ENCODE results near the gene LRRC8C. TPM values are rescaled to one million over a fixed set of nuclear protein-coding genes. Genes with fewer than 3 reads are reported as not detected.
A peak's percentile ranks its signal among the peaks of the same experiment; 100 is the strongest.

LRRC8C gene
- total and polyA plus RNA-seq, 2 experiments from 2014 or later = 0.89 to 3.9 TPM

DNA sequence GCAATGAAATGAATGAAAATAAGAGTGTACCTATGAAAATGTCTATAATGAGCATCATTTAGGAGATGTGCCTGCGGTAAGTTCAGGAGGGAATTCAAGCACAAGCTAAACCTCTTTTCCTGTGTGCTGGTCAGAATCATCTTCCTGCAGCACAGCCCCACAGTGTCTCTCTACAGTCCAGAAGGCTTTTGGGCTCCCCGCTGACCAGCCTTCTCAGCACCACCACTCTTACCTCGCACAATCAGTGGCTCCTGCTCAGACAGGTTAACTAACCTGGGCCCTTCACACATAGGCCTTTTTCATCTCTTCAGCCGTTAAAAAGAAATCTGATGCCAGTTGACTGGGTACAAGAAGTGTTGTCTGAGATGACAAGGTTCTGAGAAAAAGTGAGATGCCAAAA, 57.7 kb downstream of the LRRC8C start:
- H3K79me2 ChIP-seq (replicated peaks; ENCODE audit: insufficient read depth) = no peaks in the 10 kb centered on the region
- no peaks in the 10 kb centered on the region for H3K36me3 ChIP-seq (ENCODE audit: insufficient read depth)
- H3K9me2 ChIP-seq (ENCODE audit: insufficient read depth) = 0 out of 2 replicates have a peak, but pooled peaks cover 2% of the 10 kb centered on the region
- peak overlapping the region; percentile 57; the same call in 1 of the 2 replicates for H3K27ac ChIP-seq (ENCODE audit: low read depth)
- Mint-ChIP-seq H3K9me3 (no peaks in the 10 kb centered on the region), H3K4me1 (peaks cover 15% of the 10 kb centered on the region), H3K27me3 (ENCODE audit: insufficient read depth, low read depth, poor library complexity) (peaks cover 2% of the 10 kb centered on the region), H3K36me3 (ENCODE audit: low read depth) (no peaks in the 10 kb centered on the region), H3K27ac (no peak overlapping the region), H3K4me3 (no peak overlapping the region)
- TF ChIP-seq, protein P1, sequence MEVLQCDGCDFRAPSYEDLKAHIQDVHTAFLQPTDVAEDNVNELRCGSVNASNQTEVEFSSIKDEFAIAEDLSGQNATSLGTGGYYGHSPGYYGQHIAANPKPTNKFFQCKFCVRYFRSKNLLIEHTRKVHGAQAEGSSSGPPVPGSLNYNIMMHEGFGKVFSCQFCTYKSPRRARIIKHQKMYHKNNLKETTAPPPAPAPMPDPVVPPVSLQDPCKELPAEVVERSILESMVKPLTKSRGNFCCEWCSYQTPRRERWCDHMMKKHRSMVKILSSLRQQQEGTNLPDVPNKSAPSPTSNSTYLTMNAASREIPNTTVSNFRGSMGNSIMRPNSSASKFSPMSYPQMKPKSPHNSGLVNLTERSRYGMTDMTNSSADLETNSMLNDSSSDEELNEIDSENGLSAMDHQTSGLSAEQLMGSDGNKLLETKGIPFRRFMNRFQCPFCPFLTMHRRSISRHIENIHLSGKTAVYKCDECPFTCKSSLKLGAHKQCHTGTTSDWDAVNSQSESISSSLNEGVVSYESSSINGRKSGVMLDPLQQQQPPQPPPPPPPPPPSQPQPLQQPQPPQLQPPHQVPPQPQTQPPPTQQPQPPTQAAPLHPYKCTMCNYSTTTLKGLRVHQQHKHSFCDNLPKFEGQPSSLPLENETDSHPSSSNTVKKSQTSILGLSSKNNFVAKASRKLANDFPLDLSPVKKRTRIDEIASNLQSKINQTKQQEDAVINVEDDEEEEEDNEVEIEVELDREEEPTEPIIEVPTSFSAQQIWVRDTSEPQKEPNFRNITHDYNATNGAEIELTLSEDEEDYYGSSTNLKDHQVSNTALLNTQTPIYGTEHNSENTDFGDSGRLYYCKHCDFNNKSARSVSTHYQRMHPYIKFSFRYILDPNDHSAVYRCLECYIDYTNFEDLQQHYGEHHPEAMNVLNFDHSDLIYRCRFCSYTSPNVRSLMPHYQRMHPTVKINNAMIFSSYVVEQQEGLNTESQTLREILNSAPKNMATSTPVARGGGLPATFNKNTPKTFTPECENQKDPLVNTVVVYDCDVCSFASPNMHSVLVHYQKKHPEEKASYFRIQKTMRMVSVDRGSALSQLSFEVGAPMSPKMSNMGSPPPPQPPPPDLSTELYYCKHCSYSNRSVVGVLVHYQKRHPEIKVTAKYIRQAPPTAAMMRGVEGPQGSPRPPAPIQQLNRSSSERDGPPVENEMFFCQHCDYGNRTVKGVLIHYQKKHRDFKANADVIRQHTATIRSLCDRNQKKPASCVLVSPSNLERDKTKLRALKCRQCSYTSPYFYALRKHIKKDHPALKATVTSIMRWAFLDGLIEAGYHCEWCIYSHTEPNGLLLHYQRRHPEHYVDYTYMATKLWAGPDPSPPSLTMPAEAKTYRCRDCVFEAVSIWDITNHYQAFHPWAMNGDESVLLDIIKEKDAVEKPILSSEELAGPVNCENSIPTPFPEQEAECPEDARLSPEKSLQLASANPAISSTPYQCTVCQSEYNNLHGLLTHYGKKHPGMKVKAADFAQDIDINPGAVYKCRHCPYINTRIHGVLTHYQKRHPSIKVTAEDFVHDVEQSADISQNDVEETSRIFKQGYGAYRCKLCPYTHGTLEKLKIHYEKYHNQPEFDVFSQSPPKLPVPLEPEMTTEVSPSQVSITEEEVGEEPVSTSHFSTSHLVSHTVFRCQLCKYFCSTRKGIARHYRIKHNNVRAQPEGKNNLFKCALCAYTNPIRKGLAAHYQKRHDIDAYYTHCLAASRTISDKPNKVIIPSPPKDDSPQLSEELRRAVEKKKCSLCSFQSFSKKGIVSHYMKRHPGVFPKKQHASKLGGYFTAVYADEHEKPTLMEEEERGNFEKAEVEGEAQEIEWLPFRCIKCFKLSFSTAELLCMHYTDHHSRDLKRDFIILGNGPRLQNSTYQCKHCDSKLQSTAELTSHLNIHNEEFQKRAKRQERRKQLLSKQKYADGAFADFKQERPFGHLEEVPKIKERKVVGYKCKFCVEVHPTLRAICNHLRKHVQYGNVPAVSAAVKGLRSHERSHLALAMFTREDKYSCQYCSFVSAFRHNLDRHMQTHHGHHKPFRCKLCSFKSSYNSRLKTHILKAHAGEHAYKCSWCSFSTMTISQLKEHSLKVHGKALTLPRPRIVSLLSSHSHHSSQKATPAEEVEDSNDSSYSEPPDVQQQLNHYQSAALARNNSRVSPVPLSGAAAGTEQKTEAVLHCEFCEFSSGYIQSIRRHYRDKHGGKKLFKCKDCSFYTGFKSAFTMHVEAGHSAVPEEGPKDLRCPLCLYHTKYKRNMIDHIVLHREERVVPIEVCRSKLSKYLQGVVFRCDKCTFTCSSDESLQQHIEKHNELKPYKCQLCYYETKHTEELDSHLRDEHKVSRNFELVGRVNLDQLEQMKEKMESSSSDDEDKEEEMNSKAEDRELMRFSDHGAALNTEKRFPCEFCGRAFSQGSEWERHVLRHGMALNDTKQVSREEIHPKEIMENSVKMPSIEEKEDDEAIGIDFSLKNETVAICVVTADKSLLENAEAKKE (CRISPR knock-in tag; IDR thresholded peaks at IDR 0.05) = no peak
- TF ChIP-seq, protein P2, sequence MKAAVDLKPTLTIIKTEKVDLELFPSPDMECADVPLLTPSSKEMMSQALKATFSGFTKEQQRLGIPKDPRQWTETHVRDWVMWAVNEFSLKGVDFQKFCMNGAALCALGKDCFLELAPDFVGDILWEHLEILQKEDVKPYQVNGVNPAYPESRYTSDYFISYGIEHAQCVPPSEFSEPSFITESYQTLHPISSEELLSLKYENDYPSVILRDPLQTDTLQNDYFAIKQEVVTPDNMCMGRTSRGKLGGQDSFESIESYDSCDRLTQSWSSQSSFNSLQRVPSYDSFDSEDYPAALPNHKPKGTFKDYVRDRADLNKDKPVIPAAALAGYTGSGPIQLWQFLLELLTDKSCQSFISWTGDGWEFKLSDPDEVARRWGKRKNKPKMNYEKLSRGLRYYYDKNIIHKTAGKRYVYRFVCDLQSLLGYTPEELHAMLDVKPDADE (IDR thresholded peaks at IDR 0.05) = no peak
- TF ChIP-seq ZNF331 (CRISPR knock-in tag; IDR thresholded peaks at IDR 0.05; ENCODE audit: low read depth) = no peak
- TF ChIP-seq POLR2AphosphoS5 (IDR thresholded peaks at IDR 0.05; ENCODE audit: low read depth) = no peak
- TF ChIP-seq EZH2 (IDR thresholded peaks at IDR 0.05; ENCODE audit: low read depth, unreplicated experiment) = no peak
- TF ChIP-seq CREB1 (CRISPR knock-in tag; IDR thresholded peaks at IDR 0.05; ENCODE audit: low read depth) = no peak
- TF ChIP-seq, protein P3, sequence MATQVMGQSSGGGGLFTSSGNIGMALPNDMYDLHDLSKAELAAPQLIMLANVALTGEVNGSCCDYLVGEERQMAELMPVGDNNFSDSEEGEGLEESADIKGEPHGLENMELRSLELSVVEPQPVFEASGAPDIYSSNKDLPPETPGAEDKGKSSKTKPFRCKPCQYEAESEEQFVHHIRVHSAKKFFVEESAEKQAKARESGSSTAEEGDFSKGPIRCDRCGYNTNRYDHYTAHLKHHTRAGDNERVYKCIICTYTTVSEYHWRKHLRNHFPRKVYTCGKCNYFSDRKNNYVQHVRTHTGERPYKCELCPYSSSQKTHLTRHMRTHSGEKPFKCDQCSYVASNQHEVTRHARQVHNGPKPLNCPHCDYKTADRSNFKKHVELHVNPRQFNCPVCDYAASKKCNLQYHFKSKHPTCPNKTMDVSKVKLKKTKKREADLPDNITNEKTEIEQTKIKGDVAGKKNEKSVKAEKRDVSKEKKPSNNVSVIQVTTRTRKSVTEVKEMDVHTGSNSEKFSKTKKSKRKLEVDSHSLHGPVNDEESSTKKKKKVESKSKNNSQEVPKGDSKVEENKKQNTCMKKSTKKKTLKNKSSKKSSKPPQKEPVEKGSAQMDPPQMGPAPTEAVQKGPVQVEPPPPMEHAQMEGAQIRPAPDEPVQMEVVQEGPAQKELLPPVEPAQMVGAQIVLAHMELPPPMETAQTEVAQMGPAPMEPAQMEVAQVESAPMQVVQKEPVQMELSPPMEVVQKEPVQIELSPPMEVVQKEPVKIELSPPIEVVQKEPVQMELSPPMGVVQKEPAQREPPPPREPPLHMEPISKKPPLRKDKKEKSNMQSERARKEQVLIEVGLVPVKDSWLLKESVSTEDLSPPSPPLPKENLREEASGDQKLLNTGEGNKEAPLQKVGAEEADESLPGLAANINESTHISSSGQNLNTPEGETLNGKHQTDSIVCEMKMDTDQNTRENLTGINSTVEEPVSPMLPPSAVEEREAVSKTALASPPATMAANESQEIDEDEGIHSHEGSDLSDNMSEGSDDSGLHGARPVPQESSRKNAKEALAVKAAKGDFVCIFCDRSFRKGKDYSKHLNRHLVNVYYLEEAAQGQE (IDR thresholded peaks at IDR 0.05; ENCODE audit: unreplicated experiment) = no peak
- no peak for TF ChIP-seq JUNB (IDR thresholded peaks at IDR 0.05; ENCODE audit: unreplicated experiment)
- no peak for TF ChIP-seq EZH2phosphoT487 (IDR thresholded peaks at IDR 0.05; ENCODE audit: unreplicated experiment)
- TF ChIP-seq STAT1 (IDR thresholded peaks at IDR 0.05; ENCODE audit: unreplicated experiment) = no peak
- TF ChIP-seq CTCF (conservative IDR thresholded peaks at IDR 0.05; ENCODE audit: low read depth in 2 of 2) = no peak
- TF ChIP-seq ZNF114 (CRISPR knock-in tag; IDR thresholded peaks at IDR 0.05) = no peak
- no peak for TF ChIP-seq NANOG (IDR thresholded peaks at IDR 0.05; ENCODE audit: borderline replicate concordance)
- DNase-seq (ENCODE audit: low spot score) = no peak
- no peaks in the 10 kb centered on the region; the same call in 1 of the 2 replicates for H4K20me1 ChIP-seq (replicated peaks; ENCODE audit: insufficient read depth)
- no peaks in the 10 kb centered on the region for H3K27me3 ChIP-seq (ENCODE audit: insufficient read depth)
- peak; percentile 71 for ATAC-seq
- no peak overlapping the region for H3K4me2 ChIP-seq
- H3K4me1 ChIP-seq (ENCODE audit: insufficient read depth) = peaks cover 12% of the 10 kb centered on the region
- H3F3A ChIP-seq (replicated peaks; ENCODE audit: low read depth) = no peaks in the 10 kb centered on the region
- no peak overlapping the region for H3K4me3 ChIP-seq
- no peak overlapping the region for H2AFZ ChIP-seq

Measured in GM23338 (cell line).